ENCODE measurements around the gene FAAP20. TPM values are rescaled to one million over a fixed set of nuclear protein-coding genes. Genes with fewer than 3 reads are reported as not detected.

Gene FAAP20
- total RNA-seq, 1 experiment from 2014 or later = 58.0 TPM

GRCh38 chr1:2185880-2186855 lies 8.4 kb downstream of the FAAP20 start:
- H3K27ac ChIP-seq = no peak overlapping the region
- no peaks in the 10 kb centered on the region for H3K36me3 ChIP-seq
- no peaks in the 10 kb centered on the region for H3K9me3 ChIP-seq (replicated peaks)
- H3K4me3 ChIP-seq = no peak overlapping the region
- no peaks in the 10 kb centered on the region for H3K27me3 ChIP-seq
- DNase-seq = no peak
- no peaks in the 10 kb centered on the region; the same call in 1 of the 2 replicates for H3K4me1 ChIP-seq

DNA sequence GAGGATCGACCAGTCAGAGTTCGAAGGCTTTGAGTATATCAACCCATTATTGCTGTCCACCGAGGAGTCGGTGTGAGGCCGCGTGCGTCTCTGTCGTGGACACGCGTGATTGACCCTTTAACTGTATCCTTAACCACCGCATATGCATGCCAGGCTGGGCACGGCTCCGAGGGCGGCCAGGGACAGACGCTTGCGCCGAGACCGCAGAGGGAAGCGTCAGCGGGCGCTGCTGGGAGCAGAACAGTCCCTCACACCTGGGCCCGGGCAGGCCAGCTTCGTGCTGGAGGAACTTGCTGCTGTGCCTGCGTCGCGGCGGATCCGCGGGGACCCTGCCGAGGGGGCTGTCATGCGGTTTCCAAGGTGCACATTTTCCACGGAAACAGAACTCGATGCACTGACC lies 9.6 kb downstream of the FAAP20 start:
- Histone ChIP-seq H3K27me3 (no peaks in the 10 kb centered on the region), H3K4me3 (no peak overlapping the region), H3K27ac (no peak overlapping the region), H3K4me1 (no peaks in the 10 kb centered on the region), H3K36me3 (no peaks in the 10 kb centered on the region), H3K9me3 (replicated peaks) (no peaks in the 10 kb centered on the region)
- no peak for DNase-seq

DNA sequence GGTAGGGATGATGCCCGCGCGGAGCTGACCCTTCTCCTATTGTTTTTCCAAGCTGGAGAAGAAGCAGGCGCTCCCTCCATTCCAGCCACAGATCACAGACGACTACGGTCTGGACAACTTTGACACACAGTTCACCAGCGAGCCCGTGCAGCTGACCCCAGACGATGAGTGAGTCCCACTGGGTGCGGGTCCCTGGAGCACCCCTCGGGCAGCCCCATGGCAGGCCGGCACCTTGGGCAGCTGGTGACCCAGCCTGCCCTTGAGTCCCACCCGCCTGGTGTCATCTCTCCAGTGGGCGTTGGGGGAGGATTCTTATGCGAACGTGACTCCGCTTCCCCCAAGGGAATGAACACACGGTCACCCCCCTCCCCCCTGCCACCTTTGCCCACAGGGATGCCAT lies 10.0 kb downstream of the FAAP20 start:
- H3K9me3 ChIP-seq (replicated peaks) = no peaks in the 10 kb centered on the region
- 0 out of 2 replicates have a peak, but pooled peaks cover 2% of the 10 kb centered on the region for H3K4me1 ChIP-seq
- H3K4me3 ChIP-seq = no peak overlapping the region
- H3K36me3 ChIP-seq = no peaks in the 10 kb centered on the region
- H3K27ac ChIP-seq = no peak overlapping the region
- no peak for DNase-seq
- no peaks in the 10 kb centered on the region for H3K27me3 ChIP-seq

DNA sequence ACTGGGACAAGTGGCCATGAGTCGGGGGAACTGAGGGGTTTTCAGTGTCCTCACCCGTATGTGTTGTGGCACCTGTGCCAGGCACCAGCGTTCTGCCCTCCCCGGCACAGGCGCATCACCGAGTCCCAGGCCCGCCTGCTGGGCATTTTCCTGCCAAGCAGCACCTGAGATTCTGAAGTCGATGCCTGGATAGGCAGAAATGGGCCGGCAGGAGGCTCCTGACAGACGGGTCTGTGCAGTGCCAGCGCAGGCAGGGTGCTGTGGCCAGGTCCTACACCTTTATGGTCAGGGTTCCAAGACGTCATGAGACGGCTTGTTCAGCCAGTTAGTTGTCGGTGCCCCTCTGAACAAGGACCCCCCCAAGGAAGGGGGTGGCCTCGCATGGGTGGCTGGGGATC lies 10.6 kb downstream of the FAAP20 start:
- H3K27me3 ChIP-seq = no peaks in the 10 kb centered on the region
- H3K27ac ChIP-seq = no peak overlapping the region
- H3K36me3 ChIP-seq = no peaks in the 10 kb centered on the region
- no peaks in the 10 kb centered on the region for H3K9me3 ChIP-seq (replicated peaks)
- 0 out of 2 replicates have a peak, but pooled peaks cover 2% of the 10 kb centered on the region for H3K4me1 ChIP-seq
- no peak overlapping the region for H3K4me3 ChIP-seq
- no peak for DNase-seq

GRCh38 chr1:2182376-2182775 lies 12.2 kb downstream of the FAAP20 start:
- Histone ChIP-seq H3K4me3 (no peak overlapping the region), H3K4me1 (0 out of 2 replicates have a peak, but pooled peaks cover 2% of the 10 kb centered on the region), H3K36me3 (no peaks in the 10 kb centered on the region), H3K9me3 (replicated peaks) (no peaks in the 10 kb centered on the region), H3K27ac (no peak overlapping the region), H3K27me3 (no peaks in the 10 kb centered on the region)
- DNase-seq = no peak

DNA sequence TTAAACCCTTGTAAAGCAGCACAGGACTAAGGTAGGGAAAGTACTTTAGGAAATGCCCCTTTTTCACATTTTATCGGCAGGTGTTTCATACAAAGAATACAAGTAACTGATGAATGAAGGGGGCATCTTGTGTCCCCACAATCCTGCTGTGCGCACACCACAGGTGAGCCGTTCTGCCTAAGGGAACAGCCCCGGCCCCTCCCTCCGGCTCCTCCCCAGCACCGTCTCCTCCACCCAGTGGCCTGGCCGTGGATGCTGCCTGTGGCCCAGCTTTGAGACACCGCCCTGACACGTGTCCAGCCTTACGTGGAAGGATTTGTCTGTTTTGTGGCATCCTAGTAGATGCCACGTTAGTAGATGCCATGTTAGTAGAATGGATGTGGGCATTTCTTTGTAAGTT lies 12.8 kb downstream of the FAAP20 start:
- DNase-seq = no peak
- Histone ChIP-seq H3K9me3 (replicated peaks) (no peaks in the 10 kb centered on the region), H3K27me3 (no peaks in the 10 kb centered on the region), H3K36me3 (no peaks in the 10 kb centered on the region), H3K4me3 (no peak overlapping the region), H3K4me1 (0 out of 2 replicates have a peak, but pooled peaks cover 2% of the 10 kb centered on the region), H3K27ac (no peak overlapping the region)

DNA sequence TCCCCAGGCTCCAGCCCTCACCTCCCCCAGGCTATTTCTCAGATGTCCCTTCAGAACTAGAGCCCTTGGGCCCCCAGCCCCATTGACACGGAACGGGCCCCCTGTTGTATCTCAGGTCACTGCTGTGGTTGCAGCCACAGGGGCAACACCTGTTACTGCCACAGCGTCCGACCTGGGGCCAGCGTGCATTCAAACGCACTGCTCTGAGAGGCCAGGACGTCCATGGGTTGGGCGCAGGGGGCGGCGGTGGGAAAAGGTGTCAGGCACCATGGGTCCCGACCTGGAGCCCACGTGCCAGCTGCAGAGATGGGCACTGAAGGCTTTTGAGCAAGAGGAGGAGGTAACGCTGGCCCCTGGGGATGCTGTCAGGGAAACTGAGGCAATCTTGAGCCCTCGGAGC lies 13.3 kb downstream of the FAAP20 start:
- Histone ChIP-seq H3K27ac (no peak overlapping the region), H3K27me3 (no peaks in the 10 kb centered on the region)
- peak in 1 of 2 experiments; percentile 32 for DNase-seq

GRCh38 chr1:2180297-2181245 lies 14.0 kb downstream of the FAAP20 start:
- Histone ChIP-seq H3K27me3 (no peaks in the 10 kb centered on the region), H3K27ac (no peak overlapping the region), H3K9me3 (replicated peaks) (no peaks in the 10 kb centered on the region), H3K36me3 (no peaks in the 10 kb centered on the region), H3K4me1 (0 out of 2 replicates have a peak, but pooled peaks cover 2% of the 10 kb centered on the region), H3K4me3 (no peak overlapping the region)
- DNase-seq = no peak

More for the DNA sequence above, 13.3 kb downstream of the FAAP20 start:
- H3K4me1 ChIP-seq = 0 out of 2 replicates have a peak, but pooled peaks cover 2% of the 10 kb centered on the region
- no peaks in the 10 kb centered on the region for H3K36me3 ChIP-seq
- H3K4me3 ChIP-seq = no peak overlapping the region
- no peaks in the 10 kb centered on the region for H3K9me3 ChIP-seq (replicated peaks)

DNA sequence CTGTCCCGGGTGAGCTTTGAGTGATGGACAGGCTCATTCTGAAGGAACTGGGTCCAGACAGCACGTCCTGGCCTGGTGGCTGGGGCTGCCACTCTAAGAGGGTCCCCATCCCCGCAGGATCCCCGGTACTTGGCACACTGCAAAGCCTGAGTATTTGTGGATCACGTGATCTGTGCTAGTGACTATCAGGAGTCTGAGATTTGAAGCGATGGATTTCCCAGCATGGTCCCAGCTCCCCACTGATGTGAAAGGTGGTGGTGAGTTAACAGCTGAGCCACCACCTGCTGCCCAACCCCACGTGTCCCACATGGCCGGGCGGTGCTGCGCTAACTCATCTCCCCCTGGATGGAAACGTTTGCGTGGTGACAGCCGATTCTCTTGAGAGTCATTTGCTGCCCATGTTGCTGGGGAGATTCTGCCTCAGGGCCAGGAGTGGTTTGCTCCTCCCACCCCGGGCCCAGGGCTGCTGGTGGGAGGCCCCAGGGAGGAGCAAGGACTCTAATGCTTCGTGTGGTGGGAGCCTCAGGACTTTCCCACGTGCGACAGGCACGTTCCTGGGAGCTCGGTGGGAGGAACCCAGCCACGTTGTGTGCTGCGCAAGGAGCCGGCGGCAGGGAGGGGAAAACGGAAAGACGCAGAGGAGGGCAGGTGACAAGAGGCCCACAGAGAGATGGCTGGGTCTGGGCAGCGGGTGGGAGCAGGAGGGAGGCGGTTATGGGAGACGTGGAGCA lies 15.1 kb downstream of the FAAP20 start:
- H3K27me3 ChIP-seq = no peaks in the 10 kb centered on the region
- no peak overlapping the region for H3K4me3 ChIP-seq
- no peaks in the 10 kb centered on the region for H3K36me3 ChIP-seq
- H3K9me3 ChIP-seq (replicated peaks) = no peaks in the 10 kb centered on the region
- DNase-seq = peak; percentile 70 to 74
- no peak overlapping the region for H3K27ac ChIP-seq
- 0 out of 2 replicates have a peak, but pooled peaks cover 2% of the 10 kb centered on the region for H3K4me1 ChIP-seq

GRCh38 chr1:2178875-2179274 lies 15.7 kb downstream of the FAAP20 start:
- Histone ChIP-seq H3K27ac (no peak overlapping the region), H3K9me3 (replicated peaks) (no peaks in the 10 kb centered on the region), H3K4me3 (no peak overlapping the region), H3K36me3 (no peaks in the 10 kb centered on the region), H3K27me3 (no peaks in the 10 kb centered on the region), H3K4me1 (0 out of 2 replicates have a peak, but pooled peaks cover 2% of the 10 kb centered on the region)
- no peak for DNase-seq

DNA sequence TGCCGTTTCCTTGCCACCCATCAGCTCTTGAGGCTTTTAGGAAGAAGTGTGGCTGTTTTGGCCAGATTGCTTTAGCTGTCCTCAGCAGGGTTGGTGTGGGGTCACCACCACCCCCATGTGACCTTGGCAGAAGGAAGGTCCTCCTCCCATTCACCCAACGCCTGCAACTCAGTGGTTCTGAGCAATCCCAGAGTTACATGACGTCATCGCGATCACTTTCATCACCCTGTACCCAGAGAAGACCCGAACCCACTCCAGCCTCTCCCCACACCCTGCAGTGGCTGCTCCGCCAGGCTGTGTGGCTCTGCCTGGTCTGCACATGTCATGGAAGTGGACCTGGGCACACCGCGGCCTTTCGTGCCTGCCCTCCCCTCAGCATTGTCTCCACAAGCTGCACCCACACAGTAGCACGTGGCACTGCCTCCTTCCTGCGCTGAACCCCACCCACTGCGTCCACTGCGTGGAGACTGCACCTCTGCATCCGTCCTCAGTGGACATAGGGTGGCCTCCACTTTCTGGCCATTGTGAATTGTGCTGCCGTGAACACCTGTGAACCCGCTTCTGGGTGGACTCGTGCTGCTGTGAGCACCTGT lies 16.5 kb downstream of the FAAP20 start:
- H3K27ac ChIP-seq = no peak overlapping the region
- no peak for DNase-seq
- H3K4me3 ChIP-seq = no peak overlapping the region
- no peaks in the 10 kb centered on the region for H3K36me3 ChIP-seq
- H3K4me1 ChIP-seq = 0 out of 2 replicates have a peak, but pooled peaks cover 2% of the 10 kb centered on the region
- H3K9me3 ChIP-seq (replicated peaks) = no peaks in the 10 kb centered on the region
- no peaks in the 10 kb centered on the region for H3K27me3 ChIP-seq

- 0 out of 2 replicates have a peak, but pooled peaks cover 2% of the 10 kb centered on the region for H3K4me1 ChIP-seq
- no peaks in the 10 kb centered on the region for H3K9me3 ChIP-seq (replicated peaks)
- no peak for DNase-seq
- no peak overlapping the region for H3K4me3 ChIP-seq
- no peaks in the 10 kb centered on the region for H3K36me3 ChIP-seq
- H3K27ac ChIP-seq = no peak overlapping the region
- H3K27me3 ChIP-seq = no peaks in the 10 kb centered on the region
These were observed 17.0 kb downstream of the FAAP20 start for GRCh38 chr1:2177541-2177940.

- no peaks in the 10 kb centered on the region for H3K36me3 ChIP-seq
- 0 out of 2 replicates have a peak, but pooled peaks cover 2% of the 10 kb centered on the region for H3K4me1 ChIP-seq
- no peaks in the 10 kb centered on the region for H3K9me3 ChIP-seq (replicated peaks)
- H3K4me3 ChIP-seq = no peak overlapping the region
- no peak overlapping the region for H3K27ac ChIP-seq
- DNase-seq = no peak
- H3K27me3 ChIP-seq = no peaks in the 10 kb centered on the region
These were observed 18.0 kb downstream of the FAAP20 start for GRCh38 chr1:2176615-2177014.

Measured in SJCRH30 (cell line).